Mesenchymal stem cell (in vitro differentiated cells and primary cell): Measurements from ENCODE around the gene KRTAP1-1.
A peak's percentile ranks its signal among the peaks of the same experiment; 100 is the strongest.

ENCODE experiments used
- DNase-seq: peaks from one replicate; pipeline ENCODE4 v3.0.0-alpha.2; 2013
- H2AFZ ChIP-seq: one replicate; pipeline ENCODE4 v1.6.1; 2013; ENCODE audit warnings: low read depth, mild to moderate bottlenecking, control low read depth, inconsistent platforms, low read length, moderate library complexity
- H2AK5ac ChIP-seq: 2 replicates; pipeline ENCODE4 v1.6.1; 2013; ENCODE audit warnings: low read length, moderate library complexity, mild to moderate bottlenecking, inconsistent platforms; ENCODE audit not compliant: severe bottlenecking
- H2BK120ac ChIP-seq: one replicate; pipeline ENCODE4 v1.6.1; 2013; ENCODE audit warnings: low read depth, mild to moderate bottlenecking, inconsistent platforms, low read length, moderate library complexity
- H2BK12ac ChIP-seq, 2 experiments: one replicate each; pipeline ENCODE4 v1.6.1; 2013; ENCODE audit warnings: inconsistent platforms in 2 of 2, low read length in 2 of 2, mild to moderate bottlenecking in 2 of 2, moderate library complexity in 2 of 2, control low read depth in 1 of 2
- H2BK15ac ChIP-seq: one replicate; pipeline ENCODE4 v1.6.1; 2013; ENCODE audit warnings: mild to moderate bottlenecking, low read depth, inconsistent platforms; ENCODE audit not compliant: poor library complexity, severe bottlenecking
- H2BK5ac ChIP-seq: 2 replicates; pipeline ENCODE4 v1.6.1; 2013; ENCODE audit warnings: low read depth, mild to moderate bottlenecking, low read length, control low read depth, inconsistent platforms; ENCODE audit not compliant: poor library complexity, severe bottlenecking
- H3K14ac ChIP-seq, 2 experiments: one replicate each; pipeline ENCODE4 v1.6.1; 2013; ENCODE audit warnings: inconsistent platforms in 2 of 2, low read length in 2 of 2, control low read depth in 1 of 2, mild to moderate bottlenecking in 1 of 2, moderate library complexity in 1 of 2
- H3K18ac ChIP-seq, 2 experiments: one replicate each; pipeline ENCODE4 v1.6.1; 2013; ENCODE audit warnings: inconsistent platforms in 2 of 2, low read length in 2 of 2, control low read depth in 1 of 2, low read depth in 1 of 2, mild to moderate bottlenecking in 1 of 2
- H3K23ac ChIP-seq, 2 experiments: one replicate each; pipeline ENCODE4 v1.6.1; 2013; ENCODE audit warnings: inconsistent platforms in 2 of 2, low read length in 2 of 2, mild to moderate bottlenecking in 2 of 2, moderate library complexity in 2 of 2, control low read depth in 1 of 2
- H3K27ac ChIP-seq: 2 replicates; pipeline ENCODE4 v1.5.1; 2013; ENCODE audit warnings: mild to moderate bottlenecking, moderate library complexity, low read length, control low read depth, inconsistent platforms; ENCODE audit not compliant: poor library complexity, severe bottlenecking
- H3K27me3 ChIP-seq, 2 experiments: 2 replicates each; pipeline versions ENCODE4 v1.6.1 to v1.7.0; 2013; ENCODE audit warnings: low read length in 2 of 2, mild to moderate bottlenecking in 2 of 2, moderate library complexity in 2 of 2, control low read depth in 1 of 2, inconsistent platforms in 1 of 2; ENCODE audit not compliant: control insufficient read depth in 1 of 2, insufficient read depth in 1 of 2
- H3K36me3 ChIP-seq, 2 experiments: 2 replicates each; pipeline versions ENCODE4 v1.6.1 to v1.7.0; 2013; ENCODE audit warnings: low read length in 2 of 2, control low read depth in 1 of 2, inconsistent platforms in 1 of 2, low read depth in 1 of 2, mild to moderate bottlenecking in 1 of 2; ENCODE audit not compliant: insufficient read depth in 2 of 2, control insufficient read depth in 1 of 2
- H3K4ac ChIP-seq, 2 experiments: one replicate each; pipeline ENCODE4 v1.6.1; 2013; ENCODE audit warnings: inconsistent platforms in 2 of 2, low read length in 2 of 2, mild to moderate bottlenecking in 2 of 2, moderate library complexity in 2 of 2, control low read depth in 1 of 2, low read depth in 1 of 2
- H3K4me1 ChIP-seq: 2 replicates; pipeline ENCODE4 v1.6.1; 2013; ENCODE audit warnings: low read depth, low read length, control low read depth; ENCODE audit not compliant: control insufficient read depth, insufficient read depth
- H3K4me2 ChIP-seq: 2 replicates; pipeline ENCODE4 v1.6.1; 2013; ENCODE audit warnings: low read length, mild to moderate bottlenecking, inconsistent platforms; ENCODE audit not compliant: poor library complexity, severe bottlenecking
- H3K4me3 ChIP-seq, 2 experiments: 2 replicates each; pipeline versions ENCODE4 v1.5.1 to v1.7.0; 2013; ENCODE audit warnings: low read length in 2 of 2, mild to moderate bottlenecking in 2 of 2, control low read depth in 1 of 2, low read depth in 1 of 2; ENCODE audit not compliant: insufficient read depth in 1 of 2
- H3K79me1 ChIP-seq: replicated peaks from 2 replicates; pipeline ENCODE4 v1.6.1; 2013; ENCODE audit warnings: mild to moderate bottlenecking, control low read depth, low read length, inconsistent platforms; ENCODE audit not compliant: poor library complexity, severe bottlenecking
- H3K9ac ChIP-seq: 2 replicates; pipeline ENCODE4 v1.7.0; 2013; ENCODE audit warnings: mild to moderate bottlenecking, low read length, moderate library complexity
- H3K9me3 ChIP-seq: 2 replicates; pipeline ENCODE4 v1.7.0; 2013; ENCODE audit warnings: mild to moderate bottlenecking, low read length; ENCODE audit not compliant: control insufficient read depth
- H4K8ac ChIP-seq: one replicate; pipeline ENCODE4 v1.6.1; 2013; ENCODE audit warnings: inconsistent platforms, mild to moderate bottlenecking, low read length, moderate library complexity
- H4K91ac ChIP-seq: one replicate; pipeline ENCODE4 v1.6.1; 2013; ENCODE audit warnings: mild to moderate bottlenecking, low read length, inconsistent platforms
- WGBS: methylation state at CpG from one replicate; pipeline ENCODE4 v1.1.7; 2013; ENCODE audit warnings: mixed read lengths; 5-methylcytosine and 5-hydroxymethylcytosine counted together

The KRTAP1-1 gene

DNA sequence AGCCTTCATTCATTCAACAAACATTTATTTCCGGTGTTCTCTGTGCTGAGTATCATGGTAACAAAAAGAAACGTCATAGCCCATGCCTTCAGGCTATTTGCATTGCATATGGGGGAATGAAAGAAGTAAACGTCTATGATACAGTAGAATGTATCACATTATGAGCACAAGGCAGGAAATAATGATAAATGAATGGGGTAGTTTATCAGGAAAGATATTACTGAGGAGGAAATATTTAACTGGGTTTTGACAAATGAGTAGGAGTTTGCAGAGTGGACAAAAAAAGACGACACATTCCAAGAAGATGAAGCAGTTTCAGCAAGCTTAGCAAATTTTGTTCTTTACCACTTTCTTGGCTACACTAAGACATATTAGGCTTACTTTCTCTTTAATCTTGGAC lies 41.4 kb upstream of the KRTAP1-1 start:
- WGBS: 52% methylated on average over 2 of the region's 4 CpGs
- Histone ChIP-seq H3K4me1 (peaks cover 4% of the 10 kb centered on the region), H3K36me3 (no peaks in the 10 kb centered on the region), H3K79me1 (no peaks in the 10 kb centered on the region), H2AFZ (no peak overlapping the region), H3K9ac (no peak overlapping the region), H3K4me3 (no peak overlapping the region), H3K27me3 (no peaks in the 10 kb centered on the region), H3K23ac (no peak overlapping the region), H3K18ac (no peak overlapping the region), H4K8ac (no peak overlapping the region), H4K91ac (no peak overlapping the region), H2BK15ac (no peak overlapping the region), H3K4ac (no peak overlapping the region), H2BK12ac (no peak overlapping the region), H2AK5ac (no peak overlapping the region), H3K9me3 (no peaks in the 10 kb centered on the region), H2BK120ac (no peak overlapping the region), H3K4me2 (no peak overlapping the region), H3K14ac (no peak overlapping the region), H3K27ac (peak overlapping the region; percentile 76), H2BK5ac (no peak overlapping the region)
- no peak for DNase-seq

DNA sequence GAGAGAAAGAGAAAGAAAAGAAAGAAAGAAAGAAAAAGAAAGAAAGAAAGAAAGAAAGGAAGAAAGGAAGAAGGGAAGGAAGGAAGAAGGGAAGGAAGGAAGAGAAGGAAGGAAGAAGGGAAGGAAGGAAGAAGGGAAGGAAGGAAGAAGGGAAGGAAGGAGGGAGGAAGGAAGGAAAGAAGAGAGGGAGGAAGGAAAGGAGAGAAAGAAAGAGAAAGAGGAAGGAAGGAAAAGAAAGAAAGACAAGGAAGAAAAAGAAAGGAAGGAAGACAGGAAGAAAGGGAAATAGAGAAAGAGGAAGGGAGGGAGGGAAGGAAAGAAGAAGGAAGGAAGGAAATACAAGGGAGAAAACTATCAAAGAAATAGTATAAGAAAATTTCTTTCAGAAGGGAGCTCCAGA lies 35.5 kb upstream of the KRTAP1-1 start:
- Histone ChIP-seq H3K18ac (no peak overlapping the region), H3K9ac (no peak overlapping the region), H2BK15ac (no peak overlapping the region), H3K4me3 (no peak overlapping the region), H3K79me1 (no peaks in the 10 kb centered on the region), H3K4me2 (no peak overlapping the region), H3K14ac (no peak overlapping the region), H2BK12ac (no peak overlapping the region), H4K8ac (no peak overlapping the region), H2AK5ac (no peak overlapping the region), H2BK5ac (no peak overlapping the region), H2AFZ (no peak overlapping the region), H4K91ac (no peak overlapping the region), H3K4ac (no peak overlapping the region), H3K36me3 (no peaks in the 10 kb centered on the region), H3K23ac (no peak overlapping the region), H3K9me3 (no peaks in the 10 kb centered on the region), H3K27me3 (no peaks in the 10 kb centered on the region), H2BK120ac (no peak overlapping the region), H3K27ac (no peak overlapping the region), H3K4me1 (peaks cover 3% of the 10 kb centered on the region)
- no peak for DNase-seq

DNA sequence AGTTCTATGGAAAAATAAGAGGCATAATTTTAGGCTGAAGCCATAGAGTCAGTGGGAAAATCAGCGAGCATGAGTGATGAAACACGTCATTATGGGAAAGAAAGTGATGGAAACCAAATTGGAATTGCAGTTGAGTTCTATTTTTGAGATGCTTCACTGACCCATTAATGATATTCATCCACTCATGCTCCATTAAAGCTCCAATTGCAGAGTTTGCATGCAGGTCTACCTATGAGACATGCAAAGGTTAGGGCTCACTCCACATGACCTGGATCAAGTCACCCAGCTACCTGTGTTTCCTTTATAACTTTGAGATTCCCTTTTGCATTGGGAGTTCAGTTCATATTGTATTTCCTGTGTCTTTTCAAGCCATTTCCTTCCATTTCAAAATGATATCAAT lies 32.4 kb upstream of the KRTAP1-1 start:
- no peaks in the 10 kb centered on the region for H3K9me3 ChIP-seq
- H3K9ac ChIP-seq: no peak overlapping the region
- H3K4me3 ChIP-seq: no peak overlapping the region
- H4K91ac ChIP-seq: no peak overlapping the region
- 86% methylated on average over 2 of the region's 2 CpGs for WGBS
- H2AFZ ChIP-seq: no peak overlapping the region
- H2AK5ac ChIP-seq: no peak overlapping the region
- no peak overlapping the region for H3K14ac ChIP-seq
- no peak overlapping the region for H3K23ac ChIP-seq
- H3K36me3 ChIP-seq: no peaks in the 10 kb centered on the region
- no peak overlapping the region for H3K27ac ChIP-seq
- H4K8ac ChIP-seq: no peak overlapping the region
- DNase-seq: no peak
- H3K4me2 ChIP-seq: no peak overlapping the region
- H2BK120ac ChIP-seq: no peak overlapping the region
- no peak overlapping the region for H2BK15ac ChIP-seq
- H3K18ac ChIP-seq: no peak overlapping the region
- no peak overlapping the region for H3K4ac ChIP-seq
- peaks cover 3% of the 10 kb centered on the region for H3K4me1 ChIP-seq
- H3K79me1 ChIP-seq: no peaks in the 10 kb centered on the region
- H2BK5ac ChIP-seq: no peak overlapping the region
- no peaks in the 10 kb centered on the region for H3K27me3 ChIP-seq
- H2BK12ac ChIP-seq: no peak overlapping the region

- H3K9me3 ChIP-seq: no peaks in the 10 kb centered on the region
- no peak overlapping the region for H2BK12ac ChIP-seq
- no peak overlapping the region for H2AK5ac ChIP-seq
- no peak overlapping the region for H4K91ac ChIP-seq
- no peak overlapping the region for H3K18ac ChIP-seq
- no peaks in the 10 kb centered on the region for H3K27me3 ChIP-seq
- H3K23ac ChIP-seq: no peak overlapping the region
- WGBS: 99% methylated on average over 5 of the region's 5 CpGs
- no peak overlapping the region for H3K27ac ChIP-seq
- H3K79me1 ChIP-seq: no peaks in the 10 kb centered on the region
- no peak overlapping the region for H2BK5ac ChIP-seq
- no peak overlapping the region for H3K4me3 ChIP-seq
- H2AFZ ChIP-seq: no peak overlapping the region
- no peak overlapping the region for H3K4me2 ChIP-seq
- H3K9ac ChIP-seq: no peak overlapping the region
- H3K14ac ChIP-seq: peak overlapping the region in 1 of 2 experiments; percentile 73
- no peak overlapping the region for H4K8ac ChIP-seq
- H2BK15ac ChIP-seq: no peak overlapping the region
- H3K4me1 ChIP-seq: peaks cover 3% of the 10 kb centered on the region
- no peak overlapping the region for H3K4ac ChIP-seq
- no peaks in the 10 kb centered on the region for H3K36me3 ChIP-seq
- H2BK120ac ChIP-seq: no peak overlapping the region
- DNase-seq: no peak
Measured at GRCh38 chr17:41071606-41072360, 30.5 kb upstream of the KRTAP1-1 start.
